PC-3 (cell line): Measurements from ENCODE around the gene CCDC8.
"Not testable (repeated sequence)": the region's sequence is repeated elsewhere in the genome, so short reads cannot be mapped to it uniquely, and the experiment has no call there.

ENCODE experiments used
- EZH2 ChIP-seq: fragments of 300-600 bp; sonication (generic); IDR thresholded peaks from one replicate; pipeline ENCODE4 v1.6.1; 2017; ENCODE audit warnings: antibody characterized with exemption, mild to moderate bottlenecking, low read length; ENCODE audit not compliant: unreplicated experiment
- EZH2phosphoT487 ChIP-seq: fragments of 300-600 bp; sonication (generic); IDR thresholded peaks from 2 replicates; pipeline ENCODE4 v1.6.1; 2018; ENCODE audit warnings: mild to moderate bottlenecking, antibody characterized with exemption, low read length, borderline replicate concordance
- TF ChIP-seq, protein P1 (sequence below): fragments of 300-600 bp; sonication (generic); conservative IDR thresholded peaks from 2 replicates; pipeline ENCODE4 v1.5.1; 2017; ENCODE audit warnings: antibody characterized with exemption, low read depth, mild to moderate bottlenecking, low read length

DNA sequence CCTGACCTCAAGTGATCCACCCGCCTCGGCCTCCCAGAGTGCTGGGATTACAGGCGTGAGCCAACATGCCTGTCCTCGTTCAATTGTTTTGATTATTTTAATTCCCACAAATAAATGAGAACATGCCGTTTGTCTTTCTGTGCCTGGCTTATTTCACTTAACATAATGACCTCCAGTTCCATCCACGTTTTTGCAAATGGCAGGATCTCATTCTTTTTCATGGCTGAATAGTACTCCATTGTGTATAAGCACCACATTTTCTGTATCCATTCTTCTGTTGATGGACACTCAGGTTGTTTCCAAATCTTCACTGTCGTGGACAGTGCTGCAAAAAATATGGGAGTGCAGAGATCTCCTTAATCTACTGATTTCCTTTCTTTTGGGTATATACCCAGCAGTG is 20.1 kb upstream of the CCDC8 start:
- TF ChIP-seq, protein P1, sequence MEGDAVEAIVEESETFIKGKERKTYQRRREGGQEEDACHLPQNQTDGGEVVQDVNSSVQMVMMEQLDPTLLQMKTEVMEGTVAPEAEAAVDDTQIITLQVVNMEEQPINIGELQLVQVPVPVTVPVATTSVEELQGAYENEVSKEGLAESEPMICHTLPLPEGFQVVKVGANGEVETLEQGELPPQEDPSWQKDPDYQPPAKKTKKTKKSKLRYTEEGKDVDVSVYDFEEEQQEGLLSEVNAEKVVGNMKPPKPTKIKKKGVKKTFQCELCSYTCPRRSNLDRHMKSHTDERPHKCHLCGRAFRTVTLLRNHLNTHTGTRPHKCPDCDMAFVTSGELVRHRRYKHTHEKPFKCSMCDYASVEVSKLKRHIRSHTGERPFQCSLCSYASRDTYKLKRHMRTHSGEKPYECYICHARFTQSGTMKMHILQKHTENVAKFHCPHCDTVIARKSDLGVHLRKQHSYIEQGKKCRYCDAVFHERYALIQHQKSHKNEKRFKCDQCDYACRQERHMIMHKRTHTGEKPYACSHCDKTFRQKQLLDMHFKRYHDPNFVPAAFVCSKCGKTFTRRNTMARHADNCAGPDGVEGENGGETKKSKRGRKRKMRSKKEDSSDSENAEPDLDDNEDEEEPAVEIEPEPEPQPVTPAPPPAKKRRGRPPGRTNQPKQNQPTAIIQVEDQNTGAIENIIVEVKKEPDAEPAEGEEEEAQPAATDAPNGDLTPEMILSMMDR: not testable (repeated sequence)
- TF ChIP-seq EZH2, EZH2phosphoT487: not testable (repeated sequence)
